Ishikawa (cell line): ENCODE results near the gene CAMK1D.

Source experiments
- CEBPB ChIP-seq: IDR thresholded peaks from 2 replicates; pipeline ENCODE4 v1.6.1; 2012
- CREB1 ChIP-seq: IDR thresholded peaks from 2 replicates; pipeline ENCODE4 v1.6.1; 2012; ENCODE audit warnings: low read depth
- EGR1 ChIP-seq: IDR thresholded peaks from 2 replicates; pipeline ENCODE4 v1.6.1; 2012
- EP300 ChIP-seq: IDR thresholded peaks from 2 replicates; pipeline ENCODE4 v1.6.1; 2012; ENCODE audit warnings: borderline replicate concordance
- FOXM1 ChIP-seq: IDR thresholded peaks from 2 replicates; pipeline ENCODE4 v1.6.1; 2012; ENCODE audit warnings: low read depth, borderline replicate concordance
- MAX ChIP-seq: IDR thresholded peaks from 2 replicates; pipeline ENCODE4 v1.6.1; 2012
- NFIC ChIP-seq: IDR thresholded peaks from 2 replicates; pipeline ENCODE4 v1.6.1; 2012
- RAD21 ChIP-seq: IDR thresholded peaks from 2 replicates; pipeline ENCODE4 v1.6.1; 2012; ENCODE audit warnings: low read depth
- TAF1 ChIP-seq: IDR thresholded peaks from 2 replicates; pipeline ENCODE4 v1.6.1; 2012; ENCODE audit warnings: low read depth, mild to moderate bottlenecking
- TCF12 ChIP-seq: IDR thresholded peaks from 2 replicates; pipeline ENCODE4 v1.6.1; 2012; ENCODE audit warnings: low read depth
- TEAD4 ChIP-seq: IDR thresholded peaks from 2 replicates; pipeline ENCODE4 v1.6.1; 2012
- USF1 ChIP-seq: IDR thresholded peaks from 2 replicates; pipeline ENCODE4 v1.6.1; 2012
- YY1 ChIP-seq: IDR thresholded peaks from 2 replicates; pipeline ENCODE4 v1.6.1; 2012; ENCODE audit warnings: low read depth
- ZBTB7A ChIP-seq: IDR thresholded peaks from 2 replicates; pipeline ENCODE4 v1.6.1; 2012; ENCODE audit warnings: low read depth
- TF ChIP-seq, protein P1 (sequence below): IDR thresholded peaks from 2 replicates; pipeline ENCODE4 v1.6.1; 2012; ENCODE audit warnings: low read depth, mild to moderate bottlenecking

Gene CAMK1D

DNA sequence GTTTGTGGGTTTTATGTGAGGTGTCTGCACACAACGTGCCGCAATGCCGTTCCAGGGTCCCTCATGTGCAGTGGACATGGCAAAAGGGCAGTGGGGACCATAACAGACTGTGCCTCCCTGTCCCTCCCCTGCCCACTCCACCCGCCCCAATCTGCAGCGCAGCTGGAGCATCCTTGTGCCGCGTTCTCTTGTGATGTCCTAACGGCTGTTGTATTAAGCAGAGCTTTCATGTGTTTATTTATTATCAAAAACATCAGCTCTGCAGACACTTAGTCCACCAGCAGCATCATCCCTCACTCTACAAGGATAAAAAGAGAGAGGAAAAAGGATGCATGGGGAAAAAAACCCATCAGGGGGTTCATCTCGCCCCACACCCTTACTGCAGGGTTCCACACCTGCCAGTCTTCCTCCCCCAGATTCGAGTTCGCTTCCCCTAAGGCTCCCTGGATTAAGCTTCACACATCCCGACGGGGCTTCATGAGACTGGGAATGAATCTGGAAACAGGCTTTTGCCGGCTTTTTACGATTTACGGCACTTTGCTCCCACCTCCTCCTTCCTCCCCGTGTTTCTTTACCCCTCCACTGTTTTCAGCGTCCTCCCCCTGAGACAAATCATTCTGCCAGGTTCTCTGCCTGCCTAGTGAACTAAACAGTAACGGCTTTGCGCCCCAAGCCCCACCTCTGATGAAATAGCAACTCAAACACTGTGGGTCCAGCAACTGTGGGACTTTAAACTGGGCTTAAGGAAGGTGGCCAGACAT, 301.4 kb downstream of the CAMK1D start:
- TF ChIP-seq EGR1 (no peak), TEAD4 (no peak), CEBPB (no peak), ZBTB7A (no peak), NFIC (no peak), USF1 (no peak), EP300 (no peak), FOXM1 (no peak), TCF12 (no peak), TAF1 (no peak)

GRCh38 chr10:12655940-12656339, 306.6 kb downstream of the CAMK1D start:
- TF ChIP-seq NFIC = no peak
- TF ChIP-seq EP300 = no peak
- no peak for TF ChIP-seq MAX
- TF ChIP-seq TAF1 = no peak
- no peak for TF ChIP-seq CEBPB
- TF ChIP-seq TEAD4 = no peak
- no peak for TF ChIP-seq CREB1
- TF ChIP-seq YY1 = no peak

DNA sequence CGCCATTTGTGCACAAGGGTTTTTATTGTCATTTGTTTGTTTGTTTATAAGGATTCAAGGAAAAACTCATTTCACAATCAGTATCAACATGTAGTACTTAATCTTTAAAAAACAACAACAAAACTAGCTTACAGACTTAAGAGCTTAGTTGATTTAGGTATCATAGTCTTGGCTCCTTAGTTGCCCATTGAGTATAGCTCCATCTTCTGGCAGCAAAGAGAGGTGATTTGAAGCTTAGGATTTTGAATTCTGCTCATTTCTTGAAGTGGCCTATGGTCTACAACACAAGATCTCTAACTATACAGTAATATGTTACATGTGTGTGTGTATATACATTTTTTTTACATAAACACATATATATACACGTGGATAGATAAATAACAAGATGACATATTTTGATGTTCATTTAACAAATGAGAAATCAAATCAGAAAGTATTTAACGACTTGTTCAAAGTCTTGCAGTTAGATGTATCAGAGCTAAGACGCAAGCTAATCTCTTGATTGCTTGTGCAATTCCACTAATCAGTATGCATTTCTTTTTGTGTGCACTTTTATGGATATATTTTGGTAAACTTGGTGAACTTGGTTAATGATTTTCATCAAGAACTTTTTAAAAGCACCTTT, 307.3 kb downstream of the CAMK1D start:
- no peak for TF ChIP-seq YY1
- TF ChIP-seq RAD21 = peak; percentile 82

DNA sequence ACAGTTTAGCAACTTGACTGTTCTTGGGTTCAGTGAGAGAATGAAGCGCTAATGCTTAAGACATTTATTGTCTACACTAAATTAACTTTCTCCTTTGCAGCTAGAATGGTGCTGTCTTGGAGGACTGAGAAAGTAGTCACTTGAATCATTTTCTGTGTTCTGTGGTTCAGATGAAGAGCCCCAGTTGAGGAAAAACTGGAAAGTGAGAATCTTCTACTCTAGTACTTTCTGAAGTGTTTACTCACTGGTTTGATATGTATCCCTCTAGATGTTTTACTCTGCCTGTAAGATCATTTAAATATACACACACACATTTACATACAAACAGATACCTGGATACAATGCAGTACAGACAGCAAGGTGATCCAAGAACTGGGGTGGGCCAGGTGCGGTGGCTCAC, 308.1 kb downstream of the CAMK1D start:
- TF ChIP-seq CEBPB (no peak), TCF12 (no peak), NFIC (no peak), FOXM1 (no peak), TAF1 (no peak), EGR1 (no peak), TEAD4 (no peak), YY1 (no peak), CREB1 (no peak), USF1 (no peak), EP300 (no peak), MAX (no peak), ZBTB7A (no peak), RAD21 (no peak)
- TF ChIP-seq, protein P1, sequence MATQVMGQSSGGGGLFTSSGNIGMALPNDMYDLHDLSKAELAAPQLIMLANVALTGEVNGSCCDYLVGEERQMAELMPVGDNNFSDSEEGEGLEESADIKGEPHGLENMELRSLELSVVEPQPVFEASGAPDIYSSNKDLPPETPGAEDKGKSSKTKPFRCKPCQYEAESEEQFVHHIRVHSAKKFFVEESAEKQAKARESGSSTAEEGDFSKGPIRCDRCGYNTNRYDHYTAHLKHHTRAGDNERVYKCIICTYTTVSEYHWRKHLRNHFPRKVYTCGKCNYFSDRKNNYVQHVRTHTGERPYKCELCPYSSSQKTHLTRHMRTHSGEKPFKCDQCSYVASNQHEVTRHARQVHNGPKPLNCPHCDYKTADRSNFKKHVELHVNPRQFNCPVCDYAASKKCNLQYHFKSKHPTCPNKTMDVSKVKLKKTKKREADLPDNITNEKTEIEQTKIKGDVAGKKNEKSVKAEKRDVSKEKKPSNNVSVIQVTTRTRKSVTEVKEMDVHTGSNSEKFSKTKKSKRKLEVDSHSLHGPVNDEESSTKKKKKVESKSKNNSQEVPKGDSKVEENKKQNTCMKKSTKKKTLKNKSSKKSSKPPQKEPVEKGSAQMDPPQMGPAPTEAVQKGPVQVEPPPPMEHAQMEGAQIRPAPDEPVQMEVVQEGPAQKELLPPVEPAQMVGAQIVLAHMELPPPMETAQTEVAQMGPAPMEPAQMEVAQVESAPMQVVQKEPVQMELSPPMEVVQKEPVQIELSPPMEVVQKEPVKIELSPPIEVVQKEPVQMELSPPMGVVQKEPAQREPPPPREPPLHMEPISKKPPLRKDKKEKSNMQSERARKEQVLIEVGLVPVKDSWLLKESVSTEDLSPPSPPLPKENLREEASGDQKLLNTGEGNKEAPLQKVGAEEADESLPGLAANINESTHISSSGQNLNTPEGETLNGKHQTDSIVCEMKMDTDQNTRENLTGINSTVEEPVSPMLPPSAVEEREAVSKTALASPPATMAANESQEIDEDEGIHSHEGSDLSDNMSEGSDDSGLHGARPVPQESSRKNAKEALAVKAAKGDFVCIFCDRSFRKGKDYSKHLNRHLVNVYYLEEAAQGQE = no peak

DNA sequence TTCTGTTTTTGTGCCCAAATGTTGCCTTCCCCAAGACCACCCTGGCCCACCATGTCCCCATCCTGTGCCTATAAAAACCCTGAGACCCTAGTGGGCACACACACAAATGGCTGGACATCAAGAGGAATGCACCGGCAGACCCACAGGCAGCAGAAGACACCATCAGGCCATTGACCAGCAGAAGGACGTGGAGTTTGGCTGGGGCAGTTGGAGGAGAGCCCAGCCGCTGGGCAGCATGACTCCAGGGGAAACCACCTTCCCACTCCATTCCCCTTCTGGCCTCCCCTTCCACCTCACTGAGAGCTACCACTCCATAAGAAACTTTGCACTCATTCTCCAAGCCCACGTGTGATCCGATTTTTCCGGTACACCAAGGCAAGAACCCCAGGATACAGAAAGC, 309.2 kb downstream of the CAMK1D start:
- TF ChIP-seq CEBPB = no peak
- no peak for TF ChIP-seq YY1
- TF ChIP-seq EGR1 = no peak
- TF ChIP-seq TEAD4 = no peak
- no peak for TF ChIP-seq USF1
- no peak for TF ChIP-seq TAF1
- no peak for TF ChIP-seq MAX

DNA sequence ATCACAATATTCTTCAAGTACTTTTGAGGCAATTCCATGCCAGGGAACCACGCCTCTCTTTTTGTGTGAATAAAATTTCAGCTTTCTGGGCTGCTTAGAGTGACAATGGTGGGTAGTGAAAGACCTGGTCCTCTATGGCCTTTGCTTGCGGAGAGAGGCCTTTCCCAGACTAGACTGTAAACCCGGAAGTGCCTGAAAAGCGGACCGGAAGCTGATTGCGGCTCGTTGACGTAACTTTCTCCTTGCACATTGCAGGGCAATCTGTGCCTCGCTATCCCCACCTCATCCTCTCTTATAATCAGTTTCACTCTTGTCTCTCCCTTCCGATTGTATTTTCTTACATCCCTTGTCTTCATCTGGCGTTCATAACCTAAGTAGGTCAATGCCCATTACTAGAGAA, 310.4 kb downstream of the CAMK1D start:
- TF ChIP-seq TCF12 (no peak), RAD21 (no peak), CREB1 (no peak), MAX (no peak), FOXM1 (no peak), TEAD4 (no peak), EP300 (no peak), YY1 (no peak), CEBPB (no peak), ZBTB7A (no peak), TAF1 (no peak), EGR1 (no peak), NFIC (no peak), USF1 (no peak)
- TF ChIP-seq, protein P1 = no peak
